CD4-positive, alpha-beta T cell treated with Interleukin-6 for 4 hours (primary cell): ENCODE data around the gene MXD4.
A peak's percentile ranks its signal among the peaks of the same experiment; 100 is the strongest.

Experiments used
- DNase-seq: peaks from one replicate; pipeline ENCODE4 v3.0.0-alpha.2; 2020; ENCODE audit warnings: mixed read lengths

MXD4 gene

GRCh38 chr4:2261853-2262144 lies at the start of gene MXD4:
Gene MXD4, minus strand, starts transcription at chr4:2262109. Its CDS starts 129 bp downstream, at chr4:2261980.
- DNase-seq: no peak

GRCh38 chr4:2306773-2307410 lies 45.0 kb upstream of the MXD4 start:
- no peak for DNase-seq

GRCh38 chr4:2305766-2306501 lies 44.0 kb upstream of the MXD4 start:
- no peak for DNase-seq

GRCh38 chr4:2304877-2305561 lies 43.1 kb upstream of the MXD4 start:
- no peak for DNase-seq

GRCh38 chr4:2304321-2304876 lies 42.5 kb upstream of the MXD4 start:
- no peak for DNase-seq

- no peak for DNase-seq
These were observed 41.9 kb upstream of the MXD4 start for GRCh38 chr4:2303686-2304320.

- DNase-seq: no peak
These were observed 41.3 kb upstream of the MXD4 start for GRCh38 chr4:2303121-2303685.

GRCh38 chr4:2302387-2303119 lies 40.6 kb upstream of the MXD4 start:
- DNase-seq: no peak

GRCh38 chr4:2301806-2302205 lies 39.9 kb upstream of the MXD4 start:
- no peak for DNase-seq

- DNase-seq: no peak
These were observed 39.3 kb upstream of the MXD4 start for GRCh38 chr4:2301225-2301642.

- no peak for DNase-seq
These were observed 38.7 kb upstream of the MXD4 start for GRCh38 chr4:2300431-2301224.

- DNase-seq: no peak
These were observed 37.9 kb upstream of the MXD4 start for GRCh38 chr4:2299794-2300193.

GRCh38 chr4:2298532-2298991 lies 36.7 kb upstream of the MXD4 start:
- no peak for DNase-seq

GRCh38 chr4:2297606-2298531 lies 36.0 kb upstream of the MXD4 start:
- peak; percentile 18 for DNase-seq

GRCh38 chr4:2296631-2297601 lies 35.0 kb upstream of the MXD4 start:
- peak; percentile 33 for DNase-seq

GRCh38 chr4:2295900-2296442 lies 34.1 kb upstream of the MXD4 start:
- DNase-seq: no peak

GRCh38 chr4:2295500-2295899 lies 33.6 kb upstream of the MXD4 start:
- no peak for DNase-seq

- no peak for DNase-seq
These were observed 30.8 kb upstream of the MXD4 start for GRCh38 chr4:2292646-2293108.
